ENCODE measurements around the gene GLDN. TPM values are rescaled to one million over a fixed set of nuclear protein-coding genes. Genes with fewer than 3 reads are reported as not detected.

GLDN gene
- total RNA-seq, 4 donors from 2014 or later = 4.2 to 6.0 (median 4.7) TPM

GRCh38 chr15:51403072-51403878, 61.8 kb downstream of the GLDN start:
- H3K4me3 ChIP-seq = no peak overlapping the region
- H3K27ac ChIP-seq = no peak overlapping the region
- H3K27me3 ChIP-seq = no peaks in the 10 kb centered on the region
- 64% methylated on average over 7 of the region's 8 CpGs for WGBS
- TF ChIP-seq CTCF (IDR thresholded peaks at IDR 0.05) = peak in 1 of 2 donors; percentile 33
- TF ChIP-seq POLR2A (IDR thresholded peaks at IDR 0.05) = no peak
- H3K4me1 ChIP-seq = no peaks in the 10 kb centered on the region
- no peaks in the 10 kb centered on the region for H3K36me3 ChIP-seq
- DNase-seq (ENCODE audit: low spot score in 2 of 2) = no peak
- H3K9me3 ChIP-seq = no peaks in the 10 kb centered on the region

- no peak for DNase-seq (ENCODE audit: low spot score in 2 of 2)
- H3K27ac ChIP-seq = no peak overlapping the region
- 82% methylated on average over 9 of the region's 9 CpGs for WGBS
Measured at GRCh38 chr15:51403946-51404695, 62.7 kb downstream of the GLDN start.

GRCh38 chr15:51405693-51406523, 64.5 kb downstream of the GLDN start:
- TF ChIP-seq CTCF (IDR thresholded peaks at IDR 0.05) = no peak
- no peak for TF ChIP-seq EP300 (IDR thresholded peaks at IDR 0.05)
- Histone ChIP-seq H3K27ac (no peak overlapping the region), H3K36me3 (no peaks in the 10 kb centered on the region), H3K4me3 (no peak overlapping the region), H3K27me3 (no peaks in the 10 kb centered on the region), H3K4me1 (no peaks in the 10 kb centered on the region), H3K9me3 (no peaks in the 10 kb centered on the region)
- DNase-seq (ENCODE audit: low spot score in 2 of 2) = no peak
- 73% methylated on average over 11 of the region's 11 CpGs for WGBS

More at GRCh38 chr15:51403946-51404695, 62.7 kb downstream of the GLDN start:
- Histone ChIP-seq H3K9me3 (no peaks in the 10 kb centered on the region), H3K4me1 (no peaks in the 10 kb centered on the region), H3K27me3 (no peaks in the 10 kb centered on the region), H3K36me3 (no peaks in the 10 kb centered on the region), H3K4me3 (no peak overlapping the region)
- TF ChIP-seq EP300 (IDR thresholded peaks at IDR 0.05) (no peak), POLR2A (IDR thresholded peaks at IDR 0.05) (no peak), POLR2AphosphoS5 (IDR thresholded peaks at IDR 0.05) (no peak), CTCF (IDR thresholded peaks at IDR 0.05) (no peak)

- TF ChIP-seq EP300 (IDR thresholded peaks at IDR 0.05) (no peak), CTCF (IDR thresholded peaks at IDR 0.05) (no peak), POLR2AphosphoS5 (IDR thresholded peaks at IDR 0.05) (no peak), POLR2A (IDR thresholded peaks at IDR 0.05) (no peak)
- H3K9me3 ChIP-seq = no peaks in the 10 kb centered on the region
- no peak for DNase-seq (ENCODE audit: low spot score in 2 of 2)
- H3K4me3 ChIP-seq = no peak overlapping the region
- WGBS = 89% methylated on average over 4 of the region's 4 CpGs
- H3K36me3 ChIP-seq = no peaks in the 10 kb centered on the region
- H3K27ac ChIP-seq = no peak overlapping the region
- H3K27me3 ChIP-seq = no peaks in the 10 kb centered on the region
- H3K4me1 ChIP-seq = no peaks in the 10 kb centered on the region
Measured at GRCh38 chr15:51414256-51414860, 72.9 kb downstream of the GLDN start.
